Measurements from ENCODE around the gene CYP4A22.
"Not testable (repeated sequence)": the region's sequence is repeated elsewhere in the genome, so short reads cannot be mapped to it uniquely, and the experiment has no call there.

CYP4A22 gene

GRCh38 chr1:47137198-47137597, at the start of gene CYP4A22:
CYP4A22 (plus strand) TSS chr1:47137441; CDS start chr1:47137486, 45 bp downstream.
- DNase-seq (ENCODE audit: low read depth), result no peak
- no peak within 1 kb of the TSS for H3K4me3 ChIP-seq (ENCODE audit: low read depth, low read length)
- TF ChIP-seq, protein P1, sequence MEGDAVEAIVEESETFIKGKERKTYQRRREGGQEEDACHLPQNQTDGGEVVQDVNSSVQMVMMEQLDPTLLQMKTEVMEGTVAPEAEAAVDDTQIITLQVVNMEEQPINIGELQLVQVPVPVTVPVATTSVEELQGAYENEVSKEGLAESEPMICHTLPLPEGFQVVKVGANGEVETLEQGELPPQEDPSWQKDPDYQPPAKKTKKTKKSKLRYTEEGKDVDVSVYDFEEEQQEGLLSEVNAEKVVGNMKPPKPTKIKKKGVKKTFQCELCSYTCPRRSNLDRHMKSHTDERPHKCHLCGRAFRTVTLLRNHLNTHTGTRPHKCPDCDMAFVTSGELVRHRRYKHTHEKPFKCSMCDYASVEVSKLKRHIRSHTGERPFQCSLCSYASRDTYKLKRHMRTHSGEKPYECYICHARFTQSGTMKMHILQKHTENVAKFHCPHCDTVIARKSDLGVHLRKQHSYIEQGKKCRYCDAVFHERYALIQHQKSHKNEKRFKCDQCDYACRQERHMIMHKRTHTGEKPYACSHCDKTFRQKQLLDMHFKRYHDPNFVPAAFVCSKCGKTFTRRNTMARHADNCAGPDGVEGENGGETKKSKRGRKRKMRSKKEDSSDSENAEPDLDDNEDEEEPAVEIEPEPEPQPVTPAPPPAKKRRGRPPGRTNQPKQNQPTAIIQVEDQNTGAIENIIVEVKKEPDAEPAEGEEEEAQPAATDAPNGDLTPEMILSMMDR (conservative IDR thresholded peaks at IDR 0.05; ENCODE audit: low read depth, low read length), result no peak

DNA sequence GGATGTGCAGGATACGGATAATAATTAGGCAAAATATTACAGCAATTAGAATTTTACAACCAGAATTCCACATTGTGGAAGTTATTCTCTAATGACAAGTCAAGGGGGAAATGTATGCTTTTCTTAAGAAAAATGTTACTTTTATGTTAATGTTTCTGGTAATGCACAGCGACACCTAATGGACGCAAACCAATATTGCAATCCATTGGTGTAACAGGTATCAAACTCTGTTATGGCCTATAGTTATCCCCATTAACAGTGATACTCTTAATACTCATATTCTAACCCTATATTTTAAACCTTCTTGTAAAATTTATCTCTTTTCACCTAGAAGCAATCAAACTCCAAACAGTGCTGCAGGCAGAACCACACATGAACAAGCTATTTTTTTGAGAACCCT, 47.9 kb upstream of the CYP4A22 start:
- TF ChIP-seq, protein P1 (conservative IDR thresholded peaks at IDR 0.05; ENCODE audit: low read depth, low read length), result peak; percentile 45
- not testable (repeated sequence) for H3K4me3 ChIP-seq (ENCODE audit: low read depth, low read length)
- DNase-seq (ENCODE audit: low read depth), result peak; percentile 56

DNA sequence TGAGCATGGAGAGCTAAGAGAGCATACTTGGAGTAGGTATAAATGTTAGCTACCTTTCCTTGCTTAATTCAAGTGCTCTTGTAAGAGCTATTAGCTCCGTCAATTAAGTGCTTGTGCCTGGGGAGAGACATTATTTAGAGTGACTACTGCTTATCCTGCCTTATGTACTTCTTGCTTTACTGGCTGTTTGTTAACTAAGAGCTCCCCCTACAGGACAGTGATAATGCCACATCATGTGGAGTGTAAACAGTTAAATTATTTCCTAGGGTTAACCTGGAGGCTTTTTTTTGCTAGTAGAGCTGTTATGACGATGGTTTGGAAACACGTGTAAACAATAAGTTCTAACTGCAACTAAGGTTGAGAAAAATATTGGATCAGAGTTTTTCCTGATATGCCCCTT, 45.8 kb upstream of the CYP4A22 start:
- H3K4me3 ChIP-seq (ENCODE audit: low read depth, low read length); DNase-seq (ENCODE audit: low read depth): not testable (repeated sequence)
- TF ChIP-seq, protein P1 (conservative IDR thresholded peaks at IDR 0.05; ENCODE audit: low read depth, low read length), result peak; percentile 30

GRCh38 chr1:47104816-47105215, 32.4 kb upstream of the CYP4A22 start:
- no peak for DNase-seq (ENCODE audit: low read depth)
- TF ChIP-seq, protein P1 (conservative IDR thresholded peaks at IDR 0.05; ENCODE audit: low read depth, low read length), result no peak
- no peak overlapping the region for H3K4me3 ChIP-seq (ENCODE audit: low read depth, low read length)

- TF ChIP-seq, protein P1 (conservative IDR thresholded peaks at IDR 0.05; ENCODE audit: low read depth, low read length), result no peak
Measured at GRCh38 chr1:47106792-47107191, 30.4 kb upstream of the CYP4A22 start.

GRCh38 chr1:47107851-47108574, 29.2 kb upstream of the CYP4A22 start:
- peak; percentile 4 for DNase-seq (ENCODE audit: low read depth)
- H3K4me3 ChIP-seq (ENCODE audit: low read depth, low read length), result not testable (repeated sequence)

More at GRCh38 chr1:47106792-47107191, 30.4 kb upstream of the CYP4A22 start:
- no peak overlapping the region for H3K4me3 ChIP-seq (ENCODE audit: low read depth, low read length)
- DNase-seq (ENCODE audit: low read depth), result no peak

DNA sequence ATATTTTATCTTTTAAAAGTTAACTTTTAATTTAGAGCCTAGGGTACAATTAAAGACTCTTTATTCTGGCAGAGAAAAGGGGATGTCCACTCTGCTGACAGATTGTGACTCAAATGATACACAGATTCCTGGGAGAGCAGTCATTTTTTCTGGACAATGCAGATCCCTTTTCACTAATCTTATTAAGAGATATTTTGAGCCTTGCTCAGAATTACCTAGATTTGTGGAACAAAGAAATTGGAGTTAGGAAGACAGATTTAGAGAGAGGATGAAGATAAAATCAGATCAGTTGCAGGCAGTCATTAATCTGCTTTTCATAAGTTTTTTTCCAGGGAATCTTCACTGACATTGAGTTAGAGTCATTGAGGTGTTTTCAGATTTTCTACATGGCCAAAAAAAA, 27.8 kb upstream of the CYP4A22 start:
- H3K4me3 ChIP-seq (ENCODE audit: low read depth, low read length); DNase-seq (ENCODE audit: low read depth): not testable (repeated sequence)

GRCh38 chr1:47113178-47113577, 24.1 kb upstream of the CYP4A22 start:
- TF ChIP-seq, protein P1 (conservative IDR thresholded peaks at IDR 0.05; ENCODE audit: low read depth, low read length), result no peak
- H3K4me3 ChIP-seq (ENCODE audit: low read depth, low read length), result no peak overlapping the region
- no peak for DNase-seq (ENCODE audit: low read depth)

GRCh38 chr1:47121039-47121438, 16.2 kb upstream of the CYP4A22 start:
- DNase-seq (ENCODE audit: low read depth), result not testable (repeated sequence)

GRCh38 chr1:47124834-47125233, 12.4 kb upstream of the CYP4A22 start:
- H3K4me3 ChIP-seq (ENCODE audit: low read depth, low read length); DNase-seq (ENCODE audit: low read depth): not testable (repeated sequence)

More at GRCh38 chr1:47121039-47121438, 16.2 kb upstream of the CYP4A22 start:
- not testable (repeated sequence) for H3K4me3 ChIP-seq (ENCODE audit: low read depth, low read length)

DNA sequence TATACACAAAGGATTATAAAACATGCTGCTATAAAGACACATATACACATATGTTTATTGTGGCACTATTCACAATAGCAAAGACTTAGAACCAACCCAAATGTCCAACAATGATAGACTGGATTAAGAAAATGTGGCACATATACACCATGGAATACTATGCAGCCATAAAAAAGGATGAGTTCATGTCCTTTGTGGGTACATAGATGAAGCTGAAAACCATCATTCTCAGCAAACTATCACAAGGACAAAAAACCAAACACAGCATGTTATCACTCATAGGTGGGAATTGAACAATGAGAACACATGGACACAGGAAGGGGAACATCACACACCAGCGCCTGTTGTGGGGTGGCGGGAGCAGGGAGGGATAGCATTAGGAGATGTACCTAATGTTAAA, 10.2 kb upstream of the CYP4A22 start:
- DNase-seq (ENCODE audit: low read depth); H3K4me3 ChIP-seq (ENCODE audit: low read depth, low read length): not testable (repeated sequence)
